Tongue (tissue), 2 donors: ENCODE data around the gene MCFD2. TPM values are rescaled to one million over a fixed set of nuclear protein-coding genes. Genes with fewer than 3 reads are reported as not detected.
"Not testable (repeated sequence)": the region's sequence is repeated elsewhere in the genome, so short reads cannot be mapped to it uniquely, and the experiment has no call there.

Experiments
- DNase-seq: peaks from one replicate; pipeline ENCODE4 v3.0.0-alpha.2; 2015
- total RNA-seq: library from RNA; depleted of rRNA; stranded (reverse); fragments of >200 nt; gene quantifications from one replicate; pipeline ENCODE4 v1.2.3, GENCODE V29; 2014

Gene MCFD2
- total RNA-seq, 1 donor from 2014 or later, result 55.7 TPM

DNA sequence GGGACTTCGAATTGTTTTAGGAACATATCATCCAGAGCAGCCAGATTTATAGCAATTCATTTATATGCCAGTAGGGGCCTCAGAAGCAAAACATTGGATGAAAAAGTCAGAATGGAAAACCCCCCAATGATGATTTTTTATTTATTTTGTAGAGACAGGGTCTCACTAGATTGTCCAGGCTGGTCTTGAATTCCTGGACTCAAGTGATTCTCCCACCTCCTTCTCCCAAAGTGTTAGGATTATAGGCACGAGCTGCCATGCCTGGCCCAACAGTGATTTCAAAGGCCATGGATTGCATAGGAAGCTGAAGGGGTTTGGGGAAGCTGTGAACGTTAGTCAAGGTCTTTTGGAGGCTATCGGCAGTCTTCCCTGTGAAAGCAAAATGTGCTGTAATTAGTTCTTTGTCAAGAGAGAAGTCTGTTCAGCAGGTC, 21.9 kb upstream of the MCFD2 start:
- no peak for DNase-seq

GRCh38 chr2:46936566-46936965, 21.0 kb upstream of the MCFD2 start:
- DNase-seq, result no peak

- no peak for DNase-seq
These were observed 19.5 kb upstream of the MCFD2 start for GRCh38 chr2:46935071-46935470.

GRCh38 chr2:46929612-46930011, 14.0 kb upstream of the MCFD2 start:
- DNase-seq, result no peak

GRCh38 chr2:46926863-46927262, 11.3 kb upstream of the MCFD2 start:
- no peak for DNase-seq

DNA sequence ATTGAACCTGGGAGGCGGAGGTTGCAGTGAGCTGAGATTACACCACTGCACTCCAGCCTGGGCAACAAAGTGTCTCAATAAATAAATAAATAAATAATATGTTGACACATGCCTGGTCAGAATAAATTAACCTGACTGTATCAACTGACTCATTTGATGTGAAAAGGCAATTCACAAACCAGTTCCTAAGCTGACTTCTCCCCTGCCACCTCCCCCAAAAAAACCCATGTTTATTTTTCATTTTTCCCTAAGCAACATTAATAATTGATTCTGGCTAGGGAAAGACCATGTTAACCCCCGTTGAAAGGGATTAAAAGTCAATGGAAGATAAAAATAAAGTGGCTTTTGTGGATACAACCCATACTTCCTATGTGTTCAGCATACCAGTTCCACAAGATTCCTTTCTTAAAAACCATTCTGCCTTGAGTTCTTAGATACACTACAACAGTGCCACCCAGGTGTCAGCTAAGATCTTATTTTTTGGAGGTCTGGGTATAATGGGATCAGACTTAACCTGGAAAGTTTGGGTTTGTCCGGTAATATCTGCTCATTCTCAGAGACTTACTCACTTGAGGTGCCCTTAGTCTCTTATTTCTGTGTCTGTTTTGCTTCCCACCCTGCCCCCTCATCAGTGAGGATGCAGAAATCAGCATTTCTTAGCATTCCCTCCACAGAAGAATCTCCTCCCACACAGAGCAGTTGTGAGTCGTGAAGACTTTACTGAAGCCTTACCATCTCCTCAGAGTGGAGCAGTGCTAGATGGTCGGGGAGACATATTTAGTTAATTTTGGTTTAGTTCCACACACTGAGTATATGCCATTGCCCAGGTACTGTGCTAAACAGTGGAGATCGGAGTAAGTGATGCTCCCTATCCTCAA, 10.1 kb upstream of the MCFD2 start:
- no peak for DNase-seq

DNA sequence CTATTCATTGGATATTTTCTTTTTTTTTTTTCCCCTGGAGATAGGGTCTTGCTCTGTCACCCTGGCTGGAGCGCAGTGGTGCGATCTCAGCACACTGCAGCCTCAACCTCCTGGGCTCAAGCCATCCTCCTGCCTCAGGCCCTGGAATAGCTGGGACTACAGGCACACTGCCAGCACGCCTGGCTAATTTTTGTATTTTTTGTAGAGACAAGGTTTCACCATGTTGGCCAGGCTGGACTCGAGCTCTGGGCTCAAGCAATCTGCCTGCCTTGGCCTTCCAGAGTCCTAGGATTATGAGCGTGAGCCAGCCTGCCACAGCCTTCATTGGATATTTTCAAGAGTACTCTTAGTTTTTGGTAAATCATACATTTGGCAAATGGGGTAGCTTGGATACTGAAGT, 9.0 kb upstream of the MCFD2 start:
- no peak for DNase-seq

- no peak for DNase-seq
These were observed 8.4 kb upstream of the MCFD2 start for GRCh38 chr2:46924038-46924437.

- no peak for DNase-seq
These were observed 7.5 kb upstream of the MCFD2 start for GRCh38 chr2:46923041-46923528.

- DNase-seq, result no peak
These were observed 7.0 kb upstream of the MCFD2 start for GRCh38 chr2:46922606-46923005.

DNA sequence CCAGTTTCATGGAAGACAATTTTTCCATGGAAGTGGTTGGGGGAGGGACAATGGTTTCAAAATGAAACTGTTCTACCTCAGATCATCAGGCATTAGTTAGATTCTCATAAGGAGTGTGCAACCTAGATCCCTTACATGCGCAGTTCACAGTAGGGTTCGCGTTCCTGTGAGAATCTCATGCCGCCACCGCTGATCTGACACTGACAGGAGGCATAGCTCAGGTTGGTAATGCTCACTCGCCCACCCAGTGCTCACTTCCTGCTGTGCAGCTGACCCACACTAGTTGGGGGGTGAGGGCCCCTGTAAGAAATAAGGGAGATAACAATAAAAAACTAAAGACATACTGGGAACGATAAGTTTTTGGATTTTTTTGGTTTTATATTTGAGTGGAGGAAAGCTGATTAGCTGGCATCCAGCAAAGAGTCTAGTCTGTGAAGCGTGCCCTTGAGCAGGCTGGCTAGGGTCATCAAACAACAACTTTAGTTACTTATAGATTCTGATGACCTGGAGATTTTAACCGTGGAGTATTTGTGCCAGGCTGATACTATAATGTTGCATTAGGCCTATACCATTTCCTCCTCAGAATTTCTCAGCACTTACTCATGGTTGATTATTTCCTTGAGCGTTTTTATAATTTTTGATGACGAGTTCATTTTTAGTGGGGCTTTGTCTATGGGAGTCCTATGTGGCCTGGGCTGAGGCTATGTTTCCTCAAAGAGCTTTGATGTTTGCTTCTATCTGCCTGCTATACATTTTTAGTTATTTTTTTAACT, 6.3 kb upstream of the MCFD2 start:
- no peak for DNase-seq

- no peak for DNase-seq
These were observed 2.0 kb upstream of the MCFD2 start for GRCh38 chr2:46917628-46918027.

- peak; percentile 95 for DNase-seq
These were observed 415 bp upstream of the MCFD2 start for GRCh38 chr2:46915811-46916630.

DNA sequence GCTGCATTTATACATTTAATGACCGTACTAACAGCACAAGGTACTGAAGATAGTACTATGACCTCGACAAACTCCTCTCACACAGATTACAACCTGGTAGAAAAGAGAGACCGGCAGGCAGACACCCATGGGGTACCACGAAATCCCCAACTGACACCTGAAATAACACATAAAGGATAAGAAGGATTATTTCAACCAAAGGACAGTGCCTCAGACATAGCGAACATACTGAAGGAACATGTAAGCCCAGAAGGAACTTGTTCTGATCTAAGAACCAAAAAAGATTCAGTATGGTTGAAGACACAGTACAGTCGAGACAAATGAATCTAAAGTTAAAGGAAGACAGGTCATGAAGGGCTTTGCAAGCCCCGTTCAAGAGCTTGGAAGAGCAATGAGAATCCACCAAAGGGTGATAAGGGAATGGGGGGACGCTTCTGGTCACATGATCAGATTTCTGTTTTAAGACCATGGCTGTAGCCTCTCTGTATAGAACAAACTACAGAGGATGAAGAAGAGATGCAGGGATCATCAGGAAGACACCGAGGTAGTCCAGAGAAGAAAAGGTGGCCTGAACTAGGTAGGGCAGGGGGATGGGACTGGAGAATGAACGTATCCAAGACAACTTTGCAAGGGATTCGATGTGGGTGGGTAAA, 902 bp downstream of the MCFD2 start:
- DNase-seq, result no peak

DNA sequence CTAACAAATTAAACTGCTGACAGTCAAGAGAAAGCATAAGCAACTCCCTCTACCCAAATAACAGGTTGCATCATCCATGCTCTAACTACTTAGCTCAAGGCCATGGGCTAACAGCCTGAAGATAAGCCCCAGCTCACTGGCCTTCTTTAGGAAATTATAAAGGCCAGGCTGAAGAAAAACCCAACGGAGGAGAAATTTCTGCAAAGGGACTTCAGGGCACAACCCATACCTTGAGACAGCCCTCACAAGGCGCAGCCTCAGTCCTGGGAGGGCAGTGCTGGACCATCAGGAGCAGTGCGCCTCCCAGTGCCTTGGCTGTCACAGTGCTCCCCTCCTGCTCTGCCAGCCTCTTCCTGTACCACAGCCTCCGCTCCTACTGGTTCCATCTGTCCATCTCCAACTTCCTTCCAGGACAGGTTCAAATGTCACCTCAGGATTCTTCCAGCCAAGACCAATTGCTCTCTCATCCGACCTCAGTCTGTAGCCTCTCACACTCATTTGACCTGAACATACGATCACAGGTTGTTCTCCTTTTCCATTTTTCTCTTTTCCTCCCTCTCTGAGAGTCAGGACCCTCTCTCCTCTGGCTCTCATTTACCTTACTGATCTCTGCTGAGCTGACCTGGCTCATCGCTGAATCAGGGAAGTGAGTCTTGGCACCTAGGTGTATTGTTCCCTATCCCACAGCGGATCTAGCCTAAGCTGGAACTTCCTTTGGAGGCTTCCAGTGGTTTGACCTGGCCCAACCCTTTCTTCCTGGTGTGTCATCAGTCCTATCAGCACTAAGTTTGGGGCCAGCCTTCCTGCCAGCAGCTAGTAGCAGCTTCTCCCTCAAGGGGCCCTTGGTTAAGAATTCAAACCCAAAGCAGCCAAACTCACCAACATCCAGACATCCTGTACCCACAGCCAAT, 1.9 kb downstream of the MCFD2 start:
- DNase-seq, result no peak

DNA sequence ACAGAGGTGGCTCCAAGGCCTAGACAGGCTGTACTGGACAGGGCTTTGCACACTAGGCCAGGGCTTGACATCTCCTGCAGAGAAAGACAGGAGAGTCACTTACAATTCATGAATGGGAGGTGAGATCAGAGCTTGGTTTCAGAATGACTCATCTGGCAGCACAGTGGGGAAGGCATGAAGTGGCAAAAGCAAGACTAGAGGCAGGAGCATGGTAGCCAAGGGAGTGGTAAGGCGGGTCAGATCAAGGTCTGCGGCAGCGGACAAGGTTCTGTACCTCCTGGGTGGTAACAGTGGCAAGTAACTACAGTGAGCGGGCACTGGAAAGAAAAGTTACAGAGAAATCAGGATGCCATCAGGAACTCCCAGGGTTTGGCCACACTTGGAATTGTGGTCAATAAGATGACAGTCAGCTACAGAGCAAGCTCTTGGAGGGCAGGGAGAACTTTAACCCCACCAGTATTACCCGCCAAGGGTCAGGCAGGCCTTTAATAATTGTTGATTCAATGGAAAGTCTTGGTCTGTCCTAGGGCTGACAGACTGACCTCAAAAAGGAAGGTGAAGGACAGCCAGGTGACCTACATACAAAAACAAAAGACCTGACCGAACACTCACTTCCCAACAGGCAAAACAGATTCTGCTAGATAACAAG, 5.7 kb downstream of the MCFD2 start:
- DNase-seq, result no peak

DNA sequence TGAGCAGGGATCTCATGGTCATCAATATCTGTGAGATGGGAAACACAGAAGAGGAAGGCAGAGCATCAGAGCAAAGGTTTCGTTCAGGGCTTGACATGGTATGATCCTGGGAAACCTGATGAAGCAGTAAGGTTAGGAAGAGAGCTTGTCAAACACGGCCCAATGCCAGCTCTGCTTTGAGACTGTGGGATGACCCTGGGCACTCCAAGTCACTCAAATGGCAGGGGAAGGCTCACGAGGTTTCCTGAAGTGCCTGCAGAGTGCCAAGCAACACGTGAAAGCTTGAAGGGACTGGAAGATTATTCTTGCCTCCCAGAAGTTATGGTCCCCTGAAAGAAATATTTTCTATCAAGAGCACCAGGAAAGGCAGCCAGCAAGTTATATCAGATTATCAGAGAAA, 6.5 kb downstream of the MCFD2 start:
- DNase-seq, result no peak

DNA sequence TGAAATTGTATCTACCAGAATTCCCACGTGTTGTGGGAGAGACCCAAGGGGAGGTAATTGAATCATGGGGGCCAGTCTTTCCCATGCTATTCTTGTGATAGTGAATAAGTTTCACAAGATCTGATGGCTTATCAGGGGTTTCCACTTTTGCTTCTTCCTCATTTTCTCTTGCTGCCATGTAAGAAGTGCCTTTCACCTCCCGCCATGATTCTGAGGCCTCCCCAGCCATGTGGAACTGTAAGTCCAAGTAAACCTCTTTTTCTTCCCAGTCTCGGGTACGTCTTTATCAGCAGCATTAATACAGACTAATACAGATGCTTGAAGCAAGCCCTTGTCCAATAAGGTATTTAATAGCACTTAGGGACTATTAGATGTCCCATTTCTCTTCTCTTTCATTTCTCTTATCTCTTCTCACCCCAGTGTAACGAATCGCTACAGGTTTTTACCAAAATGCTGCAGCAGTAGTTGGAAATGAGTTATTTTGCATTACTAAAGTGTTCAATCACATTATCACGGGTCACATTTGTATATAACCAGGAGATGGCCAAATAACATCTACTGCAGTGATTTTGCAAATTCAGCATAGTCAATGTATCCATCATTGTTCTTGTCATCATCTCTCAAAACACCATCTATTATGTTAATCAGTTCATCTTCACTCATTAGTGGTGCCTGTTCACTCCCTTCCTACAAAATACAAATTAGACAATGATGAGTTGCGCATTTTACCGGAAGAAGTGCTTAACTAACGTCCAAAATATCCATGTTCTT, 10.5 kb downstream of the MCFD2 start:
- not testable (repeated sequence) for DNase-seq

- DNase-seq, result not testable (repeated sequence)
These were observed 12.6 kb downstream of the MCFD2 start for GRCh38 chr2:46902980-46903379.
